HG03342 (cell line): ENCODE results near the gene EPN1.

Experiments used
- ATAC-seq: cut with Tn5 transposase; IDR thresholded peaks from one replicate; pipeline ENCODE4 v1.9.1; 2021; ENCODE audit warnings: mild to moderate bottlenecking, moderate library complexity; ENCODE audit not compliant: unreplicated experiment

Gene EPN1

DNA sequence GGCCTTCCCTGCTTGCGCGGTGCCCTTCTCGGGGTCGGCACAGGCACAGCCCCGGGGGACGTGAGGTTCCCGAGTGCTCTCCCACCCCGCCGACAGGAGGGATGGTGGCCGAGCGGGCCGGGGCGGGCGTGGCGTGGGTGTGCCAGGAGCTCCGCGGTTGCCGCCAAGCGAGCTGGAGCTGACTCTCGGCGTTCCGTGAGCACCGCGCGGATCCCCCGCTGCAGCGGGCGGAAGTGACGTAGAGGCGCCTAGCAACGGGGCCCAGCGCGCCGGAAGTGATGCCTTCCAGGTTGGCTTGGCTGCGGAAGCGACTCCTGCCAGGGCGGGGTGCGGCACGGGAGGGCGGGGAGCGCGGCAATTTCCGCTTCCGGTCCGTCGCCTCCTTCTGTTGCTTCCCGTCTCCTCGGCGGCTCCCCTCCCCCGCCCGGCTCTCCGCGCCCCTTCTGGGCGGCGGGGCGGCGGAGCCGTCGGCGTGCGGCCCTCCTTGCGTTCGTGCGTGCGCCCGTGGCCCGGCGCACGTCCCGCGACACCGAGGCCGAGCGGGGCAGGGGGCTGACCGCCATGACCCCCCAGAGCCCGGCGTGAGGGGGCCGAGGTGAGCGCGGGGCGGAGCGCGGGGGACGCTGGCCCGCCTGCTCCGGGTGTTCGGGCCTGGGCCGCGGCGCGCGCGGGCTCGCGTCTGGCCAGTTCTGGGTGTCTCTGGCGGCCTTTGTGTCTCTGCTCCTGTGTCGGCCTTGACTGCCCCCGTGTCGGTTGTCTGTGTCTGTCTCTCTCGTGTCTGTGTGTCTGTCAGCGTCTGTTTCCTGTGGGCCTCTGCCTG, at the start of gene EPN1:
Gene EPN1, plus strand, starts transcription at position 386 of the 820 bp plus-strand sequence. CDS start 3,402 bp downstream, outside the sequence.
- ATAC-seq, result peak; percentile 67

- ATAC-seq, result no peak
Observed at GRCh38 chr19:55626350-55626749, 48.7 kb upstream of the EPN1 start.

- no peak for ATAC-seq
Observed at GRCh38 chr19:55632463-55632834, 42.6 kb upstream of the EPN1 start.

GRCh38 chr19:55633861-55634260, 41.2 kb upstream of the EPN1 start:
- ATAC-seq, result no peak

DNA sequence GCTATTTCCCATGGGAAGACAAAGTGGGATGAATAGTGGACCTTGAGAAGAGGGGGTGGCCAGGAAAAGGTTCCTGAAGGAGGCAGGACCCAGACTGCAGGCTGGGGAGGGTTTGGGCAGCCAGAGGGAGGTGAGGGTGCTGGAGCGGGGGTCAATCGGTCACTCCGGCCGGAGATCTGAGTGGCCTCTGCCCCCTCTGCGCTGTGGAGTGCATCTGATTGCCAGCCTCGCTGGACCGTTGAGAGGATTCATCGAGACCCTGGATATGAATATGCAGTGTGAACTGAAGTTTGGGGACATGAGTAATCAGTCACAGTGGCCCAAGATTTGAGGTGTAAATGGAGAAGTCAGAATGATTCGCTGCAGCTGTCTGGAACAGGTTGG, 39.7 kb upstream of the EPN1 start:
- ATAC-seq, result no peak

DNA sequence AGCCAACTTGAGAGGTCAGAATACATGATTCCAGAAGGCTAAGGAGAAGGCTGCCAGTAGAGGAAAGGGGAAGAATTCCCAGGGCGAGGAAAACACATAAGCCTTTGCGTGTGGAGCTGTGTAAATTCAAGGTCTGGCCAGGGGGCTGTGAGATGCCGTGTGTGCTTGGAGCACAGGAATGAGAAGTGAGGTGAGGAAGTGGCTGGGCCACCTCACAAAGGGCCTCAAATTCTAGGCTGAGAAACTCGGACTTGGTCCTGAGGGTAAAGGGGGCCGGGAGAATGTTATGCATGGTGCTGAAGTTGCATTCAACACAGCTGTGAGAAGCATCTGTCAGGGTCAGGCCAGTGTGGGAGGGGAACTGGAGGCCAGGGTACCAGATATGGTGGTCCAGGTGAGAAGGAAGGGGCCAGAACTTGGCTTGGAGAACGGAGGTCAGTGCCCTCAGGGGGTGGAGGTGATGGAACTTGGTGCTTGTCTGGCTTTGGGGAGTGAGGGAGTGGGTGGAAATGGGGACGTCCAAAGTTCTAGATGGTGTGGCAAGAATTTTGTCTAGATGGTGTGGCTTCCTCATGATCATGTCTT, 39.1 kb upstream of the EPN1 start:
- ATAC-seq, result no peak

- no peak for ATAC-seq
Observed at GRCh38 chr19:55636723-55637122, 38.3 kb upstream of the EPN1 start.

- ATAC-seq, result no peak
Observed at GRCh38 chr19:55637534-55637933, 37.5 kb upstream of the EPN1 start.

GRCh38 chr19:55638864-55639359, 36.1 kb upstream of the EPN1 start:
- no peak for ATAC-seq

GRCh38 chr19:55640043-55640576, 34.9 kb upstream of the EPN1 start:
- no peak for ATAC-seq

DNA sequence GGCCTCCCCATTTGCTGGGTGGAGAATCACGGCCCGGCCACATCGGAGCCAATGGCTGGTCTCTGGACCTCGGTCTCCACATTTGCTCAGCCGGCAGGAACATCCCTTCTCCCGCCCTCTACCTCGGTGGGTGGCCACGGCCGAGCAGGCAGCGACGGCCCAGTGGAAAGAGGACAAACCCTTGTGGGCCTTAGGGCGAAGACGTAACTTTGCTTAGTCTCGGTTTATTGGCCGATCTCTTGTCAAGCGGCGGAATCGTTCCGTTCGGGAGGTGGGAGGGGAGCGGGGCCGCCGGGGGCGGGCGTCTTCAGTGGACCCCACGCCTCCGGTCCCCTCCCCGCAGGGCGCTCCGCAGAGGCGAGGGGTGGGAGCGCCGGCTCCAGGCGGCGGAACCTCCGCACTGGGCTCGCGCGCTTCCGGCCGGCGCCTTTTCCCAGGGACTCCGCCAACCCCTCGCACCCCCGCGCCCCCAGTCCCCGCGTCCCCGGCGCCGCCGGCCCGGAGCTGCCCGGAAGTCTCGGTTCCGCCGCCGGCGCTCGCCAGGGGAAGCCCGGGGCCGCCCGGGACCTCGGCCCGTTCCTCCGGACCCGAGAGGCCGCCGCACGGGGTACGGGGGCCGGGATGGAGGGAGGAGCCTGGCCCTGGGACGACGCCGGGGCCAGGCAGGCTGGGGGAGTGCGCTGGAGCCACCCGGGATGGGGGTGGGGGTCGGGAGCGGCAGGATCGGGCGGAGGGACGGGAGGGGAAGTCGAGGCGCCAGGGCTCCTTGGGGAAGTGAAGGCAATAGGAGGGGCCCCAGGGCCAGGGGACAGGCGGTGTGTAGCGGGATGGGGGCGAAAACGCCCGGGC, 34.2 kb upstream of the EPN1 start, which contains the start of gene ZNF580:
Gene ZNF580, plus strand, starts transcription at position 426 of the 849 bp plus-strand sequence. CDS start 1,507 bp downstream, outside the sequence.
- no peak for ATAC-seq

GRCh38 chr19:55641426-55642152, 33.4 kb upstream of the EPN1 start:
- no peak for ATAC-seq

- ATAC-seq, result no peak
Observed at GRCh38 chr19:55642153-55643002, 32.6 kb upstream of the EPN1 start.

- ATAC-seq, result peak; percentile 25
Observed at GRCh38 chr19:55643003-55643886, 31.8 kb upstream of the EPN1 start, which contains the start of gene ZNF581. TSS of gene ZNF581 (plus strand) at chr19:55643649. CDS start at chr19:55644572, 923 bp downstream.

- no peak for ATAC-seq
Observed at GRCh38 chr19:55643887-55644176, 31.2 kb upstream of the EPN1 start.

- no peak for ATAC-seq
Observed at GRCh38 chr19:55644191-55644833, 30.7 kb upstream of the EPN1 start.

DNA sequence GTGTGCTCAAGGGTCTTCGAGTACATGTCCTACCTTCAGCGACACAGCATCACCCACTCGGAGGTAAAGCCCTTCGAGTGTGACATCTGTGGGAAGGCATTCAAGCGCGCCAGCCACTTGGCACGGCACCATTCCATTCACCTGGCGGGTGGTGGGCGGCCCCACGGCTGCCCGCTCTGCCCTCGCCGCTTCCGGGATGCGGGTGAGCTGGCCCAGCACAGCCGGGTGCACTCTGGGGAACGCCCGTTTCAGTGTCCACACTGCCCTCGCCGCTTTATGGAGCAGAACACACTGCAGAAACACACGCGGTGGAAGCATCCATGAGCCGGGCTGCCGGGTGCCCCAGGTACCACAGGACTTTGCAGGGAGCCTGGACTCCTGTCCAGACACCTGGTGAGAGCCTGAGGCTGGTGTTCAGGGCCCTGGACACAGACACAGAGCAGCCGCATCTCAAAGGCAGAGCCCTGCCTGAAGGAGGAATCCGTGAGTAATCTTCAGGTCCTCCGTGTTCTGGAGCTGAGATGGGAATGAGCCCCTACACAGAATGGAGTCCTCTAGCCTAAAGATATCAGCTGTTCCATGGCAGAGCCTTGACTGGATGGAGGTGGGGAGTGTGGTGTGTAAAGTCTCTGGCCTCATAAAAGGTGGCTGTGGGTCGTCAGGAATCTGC, 30.0 kb upstream of the EPN1 start:
- ATAC-seq, result no peak

DNA sequence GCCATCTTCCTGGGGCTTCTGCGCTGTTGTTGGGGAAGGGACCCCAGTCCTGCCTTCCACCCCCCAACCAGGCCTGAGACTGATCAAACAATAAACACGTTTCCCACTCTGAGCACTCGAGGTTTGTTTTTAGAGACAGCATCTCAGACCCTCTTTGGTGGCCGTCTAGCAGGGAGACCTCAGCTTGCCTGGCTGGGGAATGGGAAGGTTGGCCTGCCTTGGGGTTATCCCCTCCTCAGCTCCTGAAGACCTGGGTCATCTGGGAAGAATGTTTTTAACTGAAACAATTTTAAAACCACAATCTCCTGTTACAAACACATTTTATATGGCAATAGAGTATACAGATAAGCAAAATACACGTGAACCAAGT, 29.5 kb upstream of the EPN1 start:
- no peak for ATAC-seq
